ENCODE measurements around the gene MKKS. TPM values are rescaled to one million over a fixed set of nuclear protein-coding genes. Genes with fewer than 3 reads are reported as not detected.

MKKS gene
- total RNA-seq (2021) = 10.6 and 11.6 TPM in 2 replicates
- long read RNA-seq, full-length matches to known transcripts = 165 of 206 reads
- long read RNA-seq, partial matches to known transcripts = 31 of 206 reads
- long read RNA-seq, other reads (novel, unspliced or antisense) = 10 of 206 reads

DNA sequence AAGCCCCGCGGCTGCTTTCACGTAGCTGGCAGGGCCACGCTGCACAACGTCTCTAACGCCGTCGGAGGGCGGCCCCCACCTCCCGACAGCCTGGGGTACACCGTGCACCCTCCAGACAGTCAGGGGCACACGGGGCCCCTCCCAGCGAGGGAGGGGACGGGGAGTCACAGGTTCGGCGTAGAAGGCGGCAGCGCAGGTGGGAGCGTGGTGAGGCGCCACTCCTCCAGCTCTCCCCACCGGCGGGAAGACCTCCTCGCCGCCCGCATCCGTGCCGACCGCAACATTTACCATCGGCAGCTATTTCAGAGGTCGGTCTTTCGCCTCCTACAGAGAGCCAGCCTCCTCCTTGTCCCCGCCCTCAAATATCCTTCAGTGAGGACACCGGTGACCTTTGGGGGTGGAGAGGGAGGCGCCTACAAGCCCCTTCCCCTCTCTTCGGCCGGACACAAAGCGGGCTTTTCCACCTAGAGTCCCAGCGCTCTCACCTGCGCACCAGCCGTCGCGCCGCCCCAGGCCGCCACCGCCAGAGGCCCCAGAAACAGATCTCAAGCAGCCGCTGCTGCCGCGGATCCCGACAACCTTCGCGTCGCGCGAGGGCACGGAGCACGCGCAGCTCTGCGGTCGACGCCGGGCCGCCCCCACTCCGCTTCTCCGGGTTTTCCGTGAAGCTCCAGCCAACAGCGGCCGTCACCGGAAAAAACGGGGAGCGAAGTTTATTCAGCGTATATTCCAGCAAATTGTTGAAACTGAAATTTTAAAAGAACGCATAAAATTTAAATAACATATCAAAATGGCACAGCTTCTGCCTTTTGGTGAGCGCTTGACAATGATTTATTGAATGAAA, at the start of gene MKKS:
MKKS (minus strand) TSS at position 600 of the 844 bp plus-strand sequence. CDS start 20,708 bp downstream, outside the sequence.
- peak within 1 kb of the TSS; percentile 6 for H3K27ac ChIP-seq (ENCODE audit: insufficient read length, low read depth, low read length)
- H3K4me2 ChIP-seq (ENCODE audit: insufficient read depth, insufficient read length, low read length) = peak within 1 kb of the TSS; percentile 80
- no peak within 1 kb of the TSS for H2BK5ac ChIP-seq (ENCODE audit: insufficient read length, low read length)
- DNase-seq = peak; percentile 87
- H3K14ac ChIP-seq (ENCODE audit: insufficient read depth, low read length) = peak within 1 kb of the TSS; percentile 88
- peak within 1 kb of the TSS; percentile 80 for H3K18ac ChIP-seq (ENCODE audit: insufficient read length, low read depth, low read length)
- peak within 1 kb of the TSS; percentile 94 to 100 (median 97) for H3K27ac Mint-ChIP-seq
- peaks cover 39 to 46% of the 10 kb centered on the region in 2 experiments for H3K4me1 Mint-ChIP-seq
- H3K79me1 ChIP-seq (ENCODE audit: insufficient read depth, low read depth, low read length, poor library complexity, severe bottlenecking) = peaks cover 4% of the 10 kb centered on the region
- H3K4me3 Mint-ChIP-seq = peak within 1 kb of the TSS; percentile 87 to 94
- no peak within 1 kb of the TSS for H3K56ac ChIP-seq (ENCODE audit: insufficient read length, low read depth, low read length)
- no peaks in the 10 kb centered on the region for H3K27me3 Mint-ChIP-seq (ENCODE audit: low read depth)
- peaks cover 3% of the 10 kb centered on the region; the same call in 1 of the 2 replicates for H3K4me1 ChIP-seq (ENCODE audit: insufficient read depth, low read length)
- H4K91ac ChIP-seq (ENCODE audit: insufficient read length, low read depth, low read length) = no peak within 1 kb of the TSS
- peaks cover 3 to 6% (median 3%) of the 10 kb centered on the region in 3 experiments; a peak in 4 of 7 replicates for H3K36me3 Mint-ChIP-seq (ENCODE audit: insufficient read depth in 1 of 3, low read depth in 3 of 3)
- no peak within 1 kb of the TSS; the same call in 1 of the 2 replicates for H3K4ac ChIP-seq (ENCODE audit: low read depth, low read length)
- peak within 1 kb of the TSS; percentile 89 for H3K9ac ChIP-seq (ENCODE audit: extremely low read depth, insufficient read length, low read length)
- no peak within 1 kb of the TSS for H3K23ac ChIP-seq (ENCODE audit: insufficient read length, low read depth, low read length)
- H2BK120ac ChIP-seq (ENCODE audit: low read depth, low read length, poor library complexity, severe bottlenecking) = no peak within 1 kb of the TSS
- no peak within 1 kb of the TSS for H2BK15ac ChIP-seq (ENCODE audit: low read depth, low read length)
- no peak within 1 kb of the TSS for H3T11ph ChIP-seq (ENCODE audit: low read length)
- no peak within 1 kb of the TSS for H2BK20ac ChIP-seq (ENCODE audit: low read depth, low read length, poor library complexity, severe bottlenecking)
- no peaks in the 10 kb centered on the region for H4K20me1 ChIP-seq (ENCODE audit: control insufficient read depth, insufficient read depth, insufficient read length)
- H3K79me2 ChIP-seq (ENCODE audit: insufficient read depth, low read length) = peaks cover 10% of the 10 kb centered on the region; the same call in 1 of the 2 replicates
- H3K9me3 Mint-ChIP-seq = no peaks in the 10 kb centered on the region
- H4K8ac ChIP-seq (replicated peaks; ENCODE audit: insufficient read length, low read depth, low read length) = no peak within 1 kb of the TSS
- H3K27me3 ChIP-seq (ENCODE audit: insufficient read depth, low read length) = no peaks in the 10 kb centered on the region
- peaks cover 4% of the 10 kb centered on the region for H3K23me2 ChIP-seq (ENCODE audit: insufficient read length, low read depth, low read length, poor library complexity, severe bottlenecking)
- H3K9me3 ChIP-seq (ENCODE audit: control insufficient read depth, low read depth, low read length) = no peaks in the 10 kb centered on the region
- TF ChIP-seq, protein P1, sequence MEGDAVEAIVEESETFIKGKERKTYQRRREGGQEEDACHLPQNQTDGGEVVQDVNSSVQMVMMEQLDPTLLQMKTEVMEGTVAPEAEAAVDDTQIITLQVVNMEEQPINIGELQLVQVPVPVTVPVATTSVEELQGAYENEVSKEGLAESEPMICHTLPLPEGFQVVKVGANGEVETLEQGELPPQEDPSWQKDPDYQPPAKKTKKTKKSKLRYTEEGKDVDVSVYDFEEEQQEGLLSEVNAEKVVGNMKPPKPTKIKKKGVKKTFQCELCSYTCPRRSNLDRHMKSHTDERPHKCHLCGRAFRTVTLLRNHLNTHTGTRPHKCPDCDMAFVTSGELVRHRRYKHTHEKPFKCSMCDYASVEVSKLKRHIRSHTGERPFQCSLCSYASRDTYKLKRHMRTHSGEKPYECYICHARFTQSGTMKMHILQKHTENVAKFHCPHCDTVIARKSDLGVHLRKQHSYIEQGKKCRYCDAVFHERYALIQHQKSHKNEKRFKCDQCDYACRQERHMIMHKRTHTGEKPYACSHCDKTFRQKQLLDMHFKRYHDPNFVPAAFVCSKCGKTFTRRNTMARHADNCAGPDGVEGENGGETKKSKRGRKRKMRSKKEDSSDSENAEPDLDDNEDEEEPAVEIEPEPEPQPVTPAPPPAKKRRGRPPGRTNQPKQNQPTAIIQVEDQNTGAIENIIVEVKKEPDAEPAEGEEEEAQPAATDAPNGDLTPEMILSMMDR (conservative IDR thresholded peaks at IDR 0.05) = no peak
- H4K5ac ChIP-seq (ENCODE audit: insufficient read length, low read depth, low read length) = no peak within 1 kb of the TSS
- H2AK5ac ChIP-seq (ENCODE audit: insufficient read length, low read length) = no peak within 1 kb of the TSS
- WGBS (ENCODE audit: extremely low coverage, insufficient read length, low lambda C conversion rate) = no CpG with 5 or more reads among the region's 73 CpGs
- H2BK12ac ChIP-seq (ENCODE audit: insufficient read length, low read depth, low read length) = no peak within 1 kb of the TSS
- H2AFZ ChIP-seq (ENCODE audit: low read length) = peak within 1 kb of the TSS; percentile 79
